Osteoblast (primary cell): ENCODE results near the gene RPS21. TPM values are rescaled to one million over a fixed set of nuclear protein-coding genes. Genes with fewer than 3 reads are reported as not detected.

Source experiments
- DNase-seq: peaks from one replicate; pipeline ENCODE4 v3.0.0; 2011; ENCODE audit warnings: low spot score, mixed read lengths; ENCODE audit not compliant: insufficient read length; ENCODE audit errors: missing footprints
- H2AFZ ChIP-seq: 2 replicates; pipeline ENCODE4 v1.6.0; 2011; ENCODE audit warnings: mild to moderate bottlenecking, low read length
- H3K27ac ChIP-seq: 2 replicates; pipeline ENCODE4 v1.5.1; 2011; ENCODE audit warnings: mild to moderate bottlenecking, low read depth, low read length, moderate library complexity
- H3K27me3 ChIP-seq: 2 replicates; pipeline ENCODE4 v1.6.0; 2012; ENCODE audit warnings: mild to moderate bottlenecking, control low read depth, inconsistent platforms, low read length, moderate library complexity; ENCODE audit not compliant: insufficient read depth
- H3K36me3 ChIP-seq: 2 replicates; pipeline ENCODE4 v1.5.1; 2011; ENCODE audit warnings: mild to moderate bottlenecking, low read length, control low read depth, moderate library complexity; ENCODE audit not compliant: insufficient read depth
- H3K4me1 ChIP-seq: 2 replicates; pipeline ENCODE4 v1.5.1; 2011; ENCODE audit warnings: mild to moderate bottlenecking, low read length, control low read depth, moderate library complexity; ENCODE audit not compliant: insufficient read depth
- H3K4me2 ChIP-seq: 2 replicates; pipeline ENCODE4 v1.6.0; 2011; ENCODE audit warnings: mild to moderate bottlenecking, low read length; ENCODE audit not compliant: insufficient read depth
- H3K4me3 ChIP-seq: fragments of 200-600 bp; sonication (generic); 3 replicates; pipeline ENCODE4 v1.5.1; 2012; ENCODE audit warnings: mild to moderate bottlenecking, low read length, inconsistent platforms; ENCODE audit not compliant: insufficient read depth
- H3K79me2 ChIP-seq: 2 replicates; pipeline ENCODE4 v1.6.0; 2012; ENCODE audit warnings: mild to moderate bottlenecking, low read length, control low read depth, inconsistent platforms; ENCODE audit not compliant: insufficient read depth
- H3K9me3 ChIP-seq: 2 replicates; pipeline ENCODE4 v1.5.1; 2011; ENCODE audit warnings: low read depth, low read length, control low read depth
- H4K20me1 ChIP-seq: 2 replicates; pipeline ENCODE4 v1.6.0; 2012; ENCODE audit warnings: mild to moderate bottlenecking, low read length, control low read depth; ENCODE audit not compliant: insufficient read depth
- CTCF ChIP-seq: IDR thresholded peaks from 2 replicates; pipeline ENCODE4 v1.5.1; 2011; ENCODE audit warnings: mild to moderate bottlenecking, low read depth, low read length, moderate library complexity; ENCODE audit errors: extremely low read depth
- total RNA-seq: library from RNA; depleted of rRNA; stranded (reverse); fragments of >200 nt; gene quantifications from 2 replicates; pipeline ENCODE4 v1.2.3, GENCODE V29; 2012

The RPS21 gene
- 460 and 508 TPM in 2 replicates for total RNA-seq

DNA sequence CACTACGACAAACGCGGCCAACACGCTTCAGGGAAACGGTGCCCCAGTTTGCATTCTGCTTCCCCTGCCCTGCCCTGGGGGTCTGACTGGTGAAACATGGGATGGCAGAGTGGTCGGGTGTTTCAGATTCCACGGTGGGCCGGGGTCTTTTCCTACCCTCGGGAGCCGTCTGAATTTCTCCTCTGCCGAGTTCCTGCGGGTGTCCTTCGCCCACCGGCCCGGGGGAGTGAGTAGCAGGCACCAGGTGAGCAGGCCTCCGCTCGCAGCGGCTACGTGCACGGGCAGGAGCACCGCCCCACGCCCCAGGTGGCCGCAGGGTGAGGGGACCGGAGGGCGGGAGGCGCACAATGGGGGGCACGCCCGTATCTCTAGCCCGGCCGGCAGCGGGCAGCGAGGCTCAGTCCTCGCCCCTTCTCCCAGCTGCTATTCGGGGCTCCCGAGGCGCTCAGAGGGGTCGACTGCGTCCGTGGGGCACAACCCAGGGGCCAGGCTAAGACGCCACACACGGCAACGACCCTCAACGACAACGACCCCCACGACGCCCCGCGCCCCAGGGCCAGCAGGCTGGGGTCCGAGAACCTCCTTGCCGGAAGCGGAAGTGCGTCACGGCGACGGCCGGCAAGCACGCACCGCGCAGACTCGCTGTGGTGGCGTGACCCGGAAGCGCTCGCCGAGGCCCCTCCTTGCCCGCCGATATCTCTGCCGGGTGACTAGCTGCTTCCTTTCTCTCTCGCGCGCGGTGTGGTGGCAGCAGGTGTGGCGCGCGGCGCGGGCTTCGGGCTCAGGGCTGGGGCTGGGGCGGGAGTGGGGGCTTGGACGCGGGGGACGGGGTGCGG is at the start of gene RPS21:
RPS21 (plus strand) TSS at position 721 of the 836 bp plus-strand sequence. CDS start 236 bp downstream, outside the sequence.
- DNase-seq = peak; percentile 100
- Histone ChIP-seq H3K4me1 (peaks cover 19% of the 10 kb centered on the region), H3K9me3 (no peaks in the 10 kb centered on the region), H3K36me3 (peaks cover 36% of the 10 kb centered on the region), H3K79me2 (peaks cover 60% of the 10 kb centered on the region), H2AFZ (peak within 1 kb of the TSS; percentile 80), H3K27me3 (no peaks in the 10 kb centered on the region), H3K27ac (peak within 1 kb of the TSS; percentile 81), H4K20me1 (peaks cover 33% of the 10 kb centered on the region), H3K4me3 (peak within 1 kb of the TSS; percentile 96), H3K4me2 (peak within 1 kb of the TSS; percentile 94)
- no peak for TF ChIP-seq CTCF

DNA sequence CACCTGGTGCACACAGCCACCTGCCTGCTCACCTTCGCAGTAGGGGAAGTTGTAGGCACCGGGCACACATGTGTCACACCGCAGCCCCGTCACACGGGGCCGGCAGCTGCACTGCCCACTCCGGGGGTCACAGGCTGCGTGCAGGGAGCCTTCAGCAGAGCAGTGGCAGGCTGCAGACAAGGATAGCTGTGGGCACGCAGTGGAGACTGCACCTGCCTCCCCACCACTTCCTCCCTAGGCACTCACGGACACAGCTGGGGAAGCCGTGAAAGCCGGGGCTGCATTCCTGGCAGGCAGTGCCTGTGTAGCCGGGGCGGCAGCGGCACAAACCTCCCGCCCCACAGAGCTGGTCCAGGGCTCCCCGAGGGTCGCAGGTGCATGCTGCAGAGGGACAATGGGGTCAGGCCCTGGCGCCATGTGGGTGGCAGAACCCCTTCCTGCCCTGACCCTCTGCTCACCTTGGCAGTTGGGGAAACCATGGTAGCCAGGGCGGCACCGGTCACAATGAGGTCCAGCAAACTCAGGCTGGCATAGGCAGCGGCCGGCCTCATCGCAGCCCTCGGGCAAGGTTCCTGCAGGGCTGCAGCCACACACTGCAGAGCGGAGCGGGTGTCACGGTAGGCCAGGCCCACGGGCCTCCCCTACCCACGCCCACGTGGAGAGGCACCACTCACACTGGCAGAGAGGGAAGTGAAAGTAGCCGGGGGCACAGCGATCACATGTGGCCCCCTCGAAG is 49.2 kb upstream of the RPS21 start:
- no peak overlapping the region for H3K4me2 ChIP-seq
- no peak overlapping the region for H3K4me3 ChIP-seq
- no peak for DNase-seq
- no peaks in the 10 kb centered on the region for H3K9me3 ChIP-seq
- no peaks in the 10 kb centered on the region for H3K36me3 ChIP-seq
- no peaks in the 10 kb centered on the region for H3K27me3 ChIP-seq
- no peak overlapping the region for H2AFZ ChIP-seq
- no peaks in the 10 kb centered on the region for H3K4me1 ChIP-seq
- H4K20me1 ChIP-seq = no peaks in the 10 kb centered on the region
- no peaks in the 10 kb centered on the region for H3K79me2 ChIP-seq
- no peak overlapping the region for H3K27ac ChIP-seq
- no peak for TF ChIP-seq CTCF

DNA sequence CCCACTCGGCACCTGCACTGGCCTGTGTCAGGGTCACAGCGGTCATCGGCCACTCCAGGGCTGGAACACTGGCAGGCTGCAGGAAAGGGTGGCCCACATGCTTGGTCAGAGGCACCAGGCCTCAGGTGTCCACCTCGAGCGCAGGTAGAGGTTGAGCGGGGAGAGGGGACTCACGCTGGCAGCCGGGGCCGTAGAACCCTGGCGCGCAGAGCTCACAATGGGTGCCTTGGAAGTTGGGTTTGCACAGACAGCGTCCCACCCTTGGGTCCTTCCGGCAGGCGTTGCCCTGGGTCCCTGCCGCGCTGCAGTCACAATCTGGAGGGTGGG is 48.6 kb upstream of the RPS21 start:
- no peak for TF ChIP-seq CTCF
- H3K79me2 ChIP-seq = no peaks in the 10 kb centered on the region
- no peaks in the 10 kb centered on the region for H3K27me3 ChIP-seq
- H3K36me3 ChIP-seq = no peaks in the 10 kb centered on the region
- no peak overlapping the region for H2AFZ ChIP-seq
- no peaks in the 10 kb centered on the region for H3K4me1 ChIP-seq
- no peak overlapping the region for H3K4me3 ChIP-seq
- DNase-seq = no peak
- no peak overlapping the region for H3K4me2 ChIP-seq
- H4K20me1 ChIP-seq = no peaks in the 10 kb centered on the region
- no peaks in the 10 kb centered on the region for H3K9me3 ChIP-seq
- no peak overlapping the region for H3K27ac ChIP-seq

- H3K4me3 ChIP-seq = no peak overlapping the region
- H3K4me2 ChIP-seq = no peak overlapping the region
- H4K20me1 ChIP-seq = no peaks in the 10 kb centered on the region
- no peaks in the 10 kb centered on the region for H3K36me3 ChIP-seq
- no peak overlapping the region for H3K27ac ChIP-seq
- no peaks in the 10 kb centered on the region for H3K27me3 ChIP-seq
- TF ChIP-seq CTCF = no peak
- no peaks in the 10 kb centered on the region for H3K9me3 ChIP-seq
- H3K79me2 ChIP-seq = no peaks in the 10 kb centered on the region
- no peaks in the 10 kb centered on the region for H3K4me1 ChIP-seq
- no peak for DNase-seq
- H2AFZ ChIP-seq = no peak overlapping the region
These were observed 47.2 kb upstream of the RPS21 start for GRCh38 chr20:62339647-62340062.
